HEK293 (cell line): ENCODE results near the gene IPO8.

Experiments used
- BCL11A ChIP-seq: fragments of 450-650 bp; formaldehyde crosslinking; IDR thresholded peaks from 2 replicates; pipeline ENCODE4 v1.5.1; 2016; ENCODE audit warnings: low read depth, missing biosample characterization, missing genetic modification characterization
- GFI1B ChIP-seq: fragments of 450-650 bp; formaldehyde crosslinking; IDR thresholded peaks from 2 replicates; pipeline ENCODE4 v1.5.1; 2016; ENCODE audit warnings: missing biosample characterization, missing genetic modification characterization
- GLIS1 ChIP-seq: fragments of 450-650 bp; formaldehyde crosslinking; IDR thresholded peaks from 2 replicates; pipeline ENCODE4 v1.5.1; 2016; ENCODE audit warnings: missing biosample characterization, missing genetic modification characterization
- INSM2 ChIP-seq: fragments of 450-650 bp; formaldehyde crosslinking; IDR thresholded peaks from 2 replicates; pipeline ENCODE4 v1.5.1; 2016; ENCODE audit warnings: missing biosample characterization, missing genetic modification characterization
- KLF8 ChIP-seq: fragments of 450-650 bp; formaldehyde crosslinking; IDR thresholded peaks from 2 replicates; pipeline ENCODE4 v1.5.1; 2016; ENCODE audit warnings: missing biosample characterization, missing genetic modification characterization
- OSR2 ChIP-seq: fragments of 450-650 bp; formaldehyde crosslinking; IDR thresholded peaks from 2 replicates; pipeline ENCODE4 v1.5.1; 2016; ENCODE audit warnings: missing biosample characterization, missing genetic modification characterization
- OVOL3 ChIP-seq: fragments of 450-650 bp; formaldehyde crosslinking; IDR thresholded peaks from 2 replicates; pipeline ENCODE4 v1.5.1; 2016; ENCODE audit warnings: missing biosample characterization, missing genetic modification characterization
- SETDB1 ChIP-seq: IDR thresholded peaks from one replicate; pipeline ENCODE4 v1.6.1; 2017; ENCODE audit warnings: mild to moderate bottlenecking, low read length, moderate library complexity, mixed read lengths; ENCODE audit not compliant: insufficient read length
- SP2 ChIP-seq: fragments of 450-650 bp; formaldehyde crosslinking; IDR thresholded peaks from 2 replicates; pipeline ENCODE4 v1.5.1; 2016; ENCODE audit warnings: missing biosample characterization, missing genetic modification characterization
- SP3 ChIP-seq: fragments of 450-650 bp; formaldehyde crosslinking; IDR thresholded peaks from 2 replicates; pipeline ENCODE4 v1.5.1; 2016; ENCODE audit warnings: missing biosample characterization, missing genetic modification characterization
- TSHZ1 ChIP-seq: fragments of 450-650 bp; formaldehyde crosslinking; IDR thresholded peaks from 2 replicates; pipeline ENCODE4 v1.5.1; 2016; ENCODE audit warnings: missing biosample characterization, missing genetic modification characterization, borderline replicate concordance
- ZNF133 ChIP-seq: fragments of 450-650 bp; formaldehyde crosslinking; IDR thresholded peaks from 2 replicates; pipeline ENCODE4 v1.5.1; 2016; ENCODE audit warnings: missing biosample characterization, missing genetic modification characterization
- ZNF2 ChIP-seq: fragments of 450-650 bp; formaldehyde crosslinking; IDR thresholded peaks from 2 replicates; pipeline ENCODE4 v1.5.1; 2016; ENCODE audit warnings: missing biosample characterization, missing genetic modification characterization
- ZNF23 ChIP-seq: fragments of 450-650 bp; formaldehyde crosslinking; IDR thresholded peaks from 2 replicates; pipeline ENCODE4 v1.5.1; 2016; ENCODE audit warnings: missing biosample characterization, missing genetic modification characterization, borderline replicate concordance
- ZNF488 ChIP-seq: fragments of 450-650 bp; formaldehyde crosslinking; IDR thresholded peaks from 2 replicates; pipeline ENCODE4 v1.5.1; 2016; ENCODE audit warnings: missing biosample characterization, missing genetic modification characterization
- ZNF664 ChIP-seq: fragments of 450-650 bp; formaldehyde crosslinking; IDR thresholded peaks from 2 replicates; pipeline ENCODE4 v1.5.1; 2016; ENCODE audit warnings: missing biosample characterization, missing genetic modification characterization
- ZNF677 ChIP-seq: fragments of 450-650 bp; IDR thresholded peaks from 2 replicates; pipeline ENCODE4 v1.5.0; 2018; ENCODE audit warnings: missing biosample characterization, mild to moderate bottlenecking, missing genetic modification characterization, moderate library complexity
- ZNF692 ChIP-seq: fragments of 450-650 bp; formaldehyde crosslinking; IDR thresholded peaks from 2 replicates; pipeline ENCODE4 v1.5.1; 2016; ENCODE audit warnings: missing biosample characterization, missing genetic modification characterization
- ZSCAN18 ChIP-seq: fragments of 450-650 bp; formaldehyde crosslinking; IDR thresholded peaks from 2 replicates; pipeline ENCODE4 v1.5.1; 2016; ENCODE audit warnings: missing biosample characterization, missing genetic modification characterization
- ZSCAN4 ChIP-seq: fragments of 450-650 bp; formaldehyde crosslinking; IDR thresholded peaks from 2 replicates; pipeline ENCODE4 v1.5.1; 2017; ENCODE audit warnings: missing biosample characterization, missing genetic modification characterization
- TF ChIP-seq, protein P1 (sequence below): fragments of 450-650 bp; formaldehyde crosslinking; IDR thresholded peaks from 2 replicates; pipeline ENCODE4 v1.5.1; 2016; ENCODE audit warnings: missing biosample characterization, missing genetic modification characterization
- TF ChIP-seq, protein P2 (sequence below): fragments of 450-650 bp; formaldehyde crosslinking; IDR thresholded peaks from 2 replicates; pipeline ENCODE4 v1.5.1; 2016; ENCODE audit warnings: missing biosample characterization, missing genetic modification characterization
- TF ChIP-seq, protein P3 (sequence below): fragments of 450-650 bp; formaldehyde crosslinking; IDR thresholded peaks from 2 replicates; pipeline ENCODE4 v1.5.1; 2017; ENCODE audit warnings: missing biosample characterization, missing genetic modification characterization

The IPO8 gene

GRCh38 chr12:30599608-30600007, 96.1 kb downstream of the IPO8 start (continued):
- no peak for TF ChIP-seq ZSCAN18 (tag by site-specific recombination)
- TF ChIP-seq GFI1B (tag by site-specific recombination) = peak; percentile 44; the same call in 1 of the 2 replicates
- TF ChIP-seq ZNF488 = no peak
- no peak for TF ChIP-seq ZNF664 (tag by site-specific recombination)
- TF ChIP-seq SP3 = no peak
- TF ChIP-seq ZSCAN4 (tag by site-specific recombination) = no peak
- TF ChIP-seq, protein P1, sequence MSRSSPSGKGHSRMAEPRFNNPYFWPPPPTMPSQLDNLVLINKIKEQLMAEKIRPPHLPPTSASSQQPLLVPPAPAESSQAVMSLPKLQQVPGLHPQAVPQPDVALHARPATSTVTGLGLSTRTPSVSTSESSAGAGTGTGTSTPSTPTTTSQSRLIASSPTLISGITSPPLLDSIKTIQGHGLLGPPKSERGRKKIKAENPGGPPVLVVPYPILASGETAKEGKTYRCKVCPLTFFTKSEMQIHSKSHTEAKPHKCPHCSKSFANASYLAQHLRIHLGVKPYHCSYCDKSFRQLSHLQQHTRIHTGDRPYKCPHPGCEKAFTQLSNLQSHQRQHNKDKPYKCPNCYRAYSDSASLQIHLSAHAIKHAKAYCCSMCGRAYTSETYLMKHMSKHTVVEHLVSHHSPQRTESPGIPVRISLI (tag by site-specific recombination) = 0 out of 2 replicates have a peak, but pooled peaks have one; percentile 11
- TF ChIP-seq KLF8 (tag by site-specific recombination) = peak; percentile 82
- peak; percentile 95 for TF ChIP-seq BCL11A
- TF ChIP-seq OVOL3 (tag by site-specific recombination) = peak; percentile 53; the same call in 1 of the 2 replicates
- TF ChIP-seq, protein P2, sequence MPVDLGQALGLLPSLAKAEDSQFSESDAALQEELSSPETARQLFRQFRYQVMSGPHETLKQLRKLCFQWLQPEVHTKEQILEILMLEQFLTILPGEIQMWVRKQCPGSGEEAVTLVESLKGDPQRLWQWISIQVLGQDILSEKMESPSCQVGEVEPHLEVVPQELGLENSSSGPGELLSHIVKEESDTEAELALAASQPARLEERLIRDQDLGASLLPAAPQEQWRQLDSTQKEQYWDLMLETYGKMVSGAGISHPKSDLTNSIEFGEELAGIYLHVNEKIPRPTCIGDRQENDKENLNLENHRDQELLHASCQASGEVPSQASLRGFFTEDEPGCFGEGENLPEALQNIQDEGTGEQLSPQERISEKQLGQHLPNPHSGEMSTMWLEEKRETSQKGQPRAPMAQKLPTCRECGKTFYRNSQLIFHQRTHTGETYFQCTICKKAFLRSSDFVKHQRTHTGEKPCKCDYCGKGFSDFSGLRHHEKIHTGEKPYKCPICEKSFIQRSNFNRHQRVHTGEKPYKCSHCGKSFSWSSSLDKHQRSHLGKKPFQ (tag by site-specific recombination) = 0 out of 2 replicates have a peak, but pooled peaks have one; percentile 30
- peak; percentile 66; the same call in 1 of the 2 replicates for TF ChIP-seq TSHZ1 (tag by site-specific recombination)
- TF ChIP-seq ZNF692 (tag by site-specific recombination) = 0 out of 2 replicates have a peak, but pooled peaks have one; percentile 17
- no peak for TF ChIP-seq ZNF23 (tag by site-specific recombination)
- TF ChIP-seq GLIS1 (tag by site-specific recombination) = peak; percentile 16; the same call in 1 of the 2 replicates
- no peak for TF ChIP-seq ZNF133 (tag by site-specific recombination)
- TF ChIP-seq ZNF2 (tag by site-specific recombination) = peak; percentile 100
- TF ChIP-seq INSM2 = 0 out of 2 replicates have a peak, but pooled peaks have one; percentile 41
- TF ChIP-seq SP2 (tag by site-specific recombination) = peak; percentile 12; the same call in 1 of the 2 replicates
- TF ChIP-seq OSR2 (tag by site-specific recombination) = peak; percentile 62
- peak; percentile 23 for TF ChIP-seq SETDB1
- TF ChIP-seq, protein P3, sequence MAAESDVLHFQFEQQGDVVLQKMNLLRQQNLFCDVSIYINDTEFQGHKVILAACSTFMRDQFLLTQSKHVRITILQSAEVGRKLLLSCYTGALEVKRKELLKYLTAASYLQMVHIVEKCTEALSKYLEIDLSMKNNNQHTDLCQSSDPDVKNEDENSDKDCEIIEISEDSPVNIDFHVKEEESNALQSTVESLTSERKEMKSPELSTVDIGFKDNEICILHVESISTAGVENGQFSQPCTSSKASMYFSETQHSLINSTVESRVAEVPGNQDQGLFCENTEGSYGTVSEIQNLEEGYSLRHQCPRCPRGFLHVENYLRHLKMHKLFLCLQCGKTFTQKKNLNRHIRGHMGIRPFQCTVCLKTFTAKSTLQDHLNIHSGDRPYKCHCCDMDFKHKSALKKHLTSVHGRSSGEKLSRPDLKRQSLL = no peak
- no peak for TF ChIP-seq ZNF677 (tag by site-specific recombination)
